H1 (cell line): ENCODE data around the gene MIER3. TPM values are rescaled to one million over a fixed set of nuclear protein-coding genes. Genes with fewer than 3 reads are reported as not detected.

Experiments used
- CTCF ChIA-PET: fragments of 300-600 bp; sonication (Branson Sonifier 250); formaldehyde crosslinking; loops from one replicate; lab custom pipeline; 2021; ENCODE audit not compliant: partially characterized antibody; lab: Charles Lee
- POLR2A ChIA-PET: fragments of 300-600 bp; sonication (Branson Sonifier 250); formaldehyde crosslinking; loops from one replicate; lab custom pipeline; 2021; ENCODE audit warnings: inconsistent platforms; ENCODE audit not compliant: partially characterized antibody; lab: Charles Lee
- DNase-seq, 2 experiments: peaks; one replicate each; pipeline versions ENCODE4 v3.0.0 to v3.0.0-alpha.2; 2010 to 2022; ENCODE audit warnings: low spot score in 2 of 2, low read depth in 1 of 2, mixed read lengths in 1 of 2
- FAIRE-seq: peaks from 2 replicates; lab custom pipeline; 2011; peaks lifted over from hg19 to GRCh38; lab: Jason Lieb, UNC
- H2AFZ ChIP-seq: 2 replicates; pipeline ENCODE4 v1.8.1; 2012; ENCODE audit warnings: low read length, inconsistent platforms
- H2AK5ac ChIP-seq: 2 replicates; pipeline ENCODE4 v1.6.1; 2013; ENCODE audit warnings: low read depth, low read length
- H2BK120ac ChIP-seq: replicated peaks from 2 replicates; pipeline ENCODE3; 2013; ENCODE audit warnings: low read depth, low read length, inconsistent platforms
- H2BK12ac ChIP-seq: 2 replicates; pipeline ENCODE4 v1.6.1; 2013; ENCODE audit warnings: low read depth, low read length
- H2BK15ac ChIP-seq: 2 replicates; pipeline ENCODE4 v1.6.1; 2013; ENCODE audit warnings: low read length
- H2BK20ac ChIP-seq: 2 replicates; pipeline ENCODE4 v1.6.1; 2013; ENCODE audit warnings: low read length
- H2BK5ac ChIP-seq: 2 replicates; pipeline ENCODE4 v1.6.1; 2013; ENCODE audit warnings: low read depth, low read length
- H3K14ac ChIP-seq: 2 replicates; pipeline ENCODE4 v1.6.1; 2013; ENCODE audit warnings: inconsistent platforms; ENCODE audit not compliant: insufficient read length
- H3K18ac ChIP-seq: 2 replicates; pipeline ENCODE4 v1.6.1; 2013; ENCODE audit warnings: low read length; ENCODE audit errors: extremely low read depth
- H3K23ac ChIP-seq: 2 replicates; pipeline ENCODE4 v1.6.1; 2013; ENCODE audit warnings: inconsistent platforms; ENCODE audit not compliant: insufficient read length
- H3K23me2 ChIP-seq: 2 replicates; pipeline ENCODE4 v1.6.1; 2013; ENCODE audit warnings: low read depth, low read length
- H3K27ac ChIP-seq: 2 replicates; pipeline ENCODE4 v1.6.1; 2011; ENCODE audit warnings: low read depth, low read length, inconsistent platforms
- H3K27me3 ChIP-seq, 4 experiments: replicated peaks in 1 of 4; 1 replicate in 1 of 4; 2 replicates in 3 of 4; pipeline versions ENCODE4 v1.6.1 to v1.8.1; 2011 to 2013; ENCODE audit warnings: low read length in 3 of 4, mild to moderate bottlenecking in 3 of 4, inconsistent platforms in 2 of 4, mixed read lengths in 2 of 4, moderate library complexity in 1 of 4; ENCODE audit not compliant: control insufficient read depth in 3 of 4, insufficient read depth in 3 of 4; ENCODE audit errors: extremely low read depth in 1 of 4
- H3K36me3 ChIP-seq, 4 experiments: 2 replicates each; pipeline versions ENCODE4 v1.6.1 to v1.8.1; 2011 to 2013; ENCODE audit warnings: mild to moderate bottlenecking in 4 of 4, low read length in 3 of 4, moderate library complexity in 2 of 4, control low read depth in 1 of 4, inconsistent platforms in 1 of 4; ENCODE audit not compliant: insufficient read depth in 4 of 4, control insufficient read depth in 2 of 4
- H3K4ac ChIP-seq: replicated peaks from 2 replicates; pipeline ENCODE3; 2013; ENCODE audit warnings: low read length, low read depth, mixed read lengths, inconsistent platforms; ENCODE audit not compliant: insufficient read length
- H3K4me1 ChIP-seq, 4 experiments: replicated peaks in 1 of 4; 1 replicate in 1 of 4; 2 replicates in 3 of 4; pipeline versions ENCODE4 v1.6.1 to v1.8.1; 2011 to 2013; ENCODE audit warnings: low read length in 3 of 4, inconsistent platforms in 2 of 4, mixed read lengths in 1 of 4; ENCODE audit not compliant: insufficient read depth in 4 of 4, control insufficient read depth in 3 of 4
- H3K4me2 ChIP-seq, 2 experiments: 2 replicates each; pipeline versions ENCODE4 v1.6.1 to v1.8.1; 2011 to 2013; ENCODE audit warnings: low read depth in 2 of 2, low read length in 2 of 2, control low read depth in 1 of 2, inconsistent platforms in 1 of 2, mild to moderate bottlenecking in 1 of 2; ENCODE audit not compliant: insufficient read depth in 1 of 2
- H3K4me3 ChIP-seq, 4 experiments: fragments of 200-600, 300-600 bp in 1 of 4; sonication (generic), shearing (Covaris generic), sonication (Bioruptor Twin) in 1 of 4; 2 replicates each; pipeline versions ENCODE4 v1.5.1 to v1.8.1; 2011 to 2016; ENCODE audit warnings: low read length in 4 of 4, low read depth in 3 of 4, control low read depth in 2 of 4, inconsistent platforms in 2 of 4, mild to moderate bottlenecking in 2 of 4, mixed read lengths in 1 of 4, moderate library complexity in 1 of 4; ENCODE audit not compliant: insufficient read depth in 2 of 4; ENCODE audit errors: extremely low read depth in 1 of 4
- H3K56ac ChIP-seq: replicated peaks from 2 replicates; pipeline ENCODE3; 2013; ENCODE audit warnings: low read depth, mild to moderate bottlenecking, mixed read lengths, low read length, inconsistent platforms; ENCODE audit not compliant: insufficient read length
- H3K79me1 ChIP-seq: 2 replicates; pipeline ENCODE4 v1.6.1; 2013; ENCODE audit warnings: low read depth, low read length, control low read depth
- H3K79me2 ChIP-seq, 2 experiments: 2 replicates each; pipeline versions ENCODE4 v1.6.1 to v1.8.1; 2012 to 2013; ENCODE audit warnings: low read length in 2 of 2, mild to moderate bottlenecking in 2 of 2, inconsistent platforms in 1 of 2; ENCODE audit not compliant: insufficient read depth in 2 of 2, control insufficient read depth in 1 of 2
- H3K9ac ChIP-seq, 4 experiments: replicated peaks in 1 of 4; 1 replicate in 1 of 4; 2 replicates in 3 of 4; pipeline versions ENCODE4 v1.6.1 to v1.8.1; 2011 to 2013; ENCODE audit warnings: low read depth in 3 of 4, low read length in 3 of 4, control low read depth in 2 of 4, mild to moderate bottlenecking in 2 of 4, moderate library complexity in 2 of 4, inconsistent platforms in 1 of 4; ENCODE audit errors: extremely low read depth in 1 of 4
- H3K9me3 ChIP-seq, 2 experiments: 2 replicates each; pipeline versions ENCODE4 v1.6.1 to v1.8.1; 2012 to 2013; ENCODE audit warnings: mild to moderate bottlenecking in 2 of 2, moderate library complexity in 2 of 2, control low read depth in 1 of 2, inconsistent platforms in 1 of 2, low read depth in 1 of 2, low read length in 1 of 2, mixed read lengths in 1 of 2; ENCODE audit not compliant: insufficient read depth in 2 of 2
- H4K20me1 ChIP-seq, 2 experiments: replicated peaks in 1 of 2; 2 replicates each; pipeline versions ENCODE3 to v1.8.1; 2011 to 2013; ENCODE audit warnings: inconsistent platforms in 2 of 2, low read length in 2 of 2, mild to moderate bottlenecking in 1 of 2; ENCODE audit not compliant: insufficient read depth in 2 of 2, control insufficient read depth in 1 of 2
- H4K5ac ChIP-seq: 2 replicates; pipeline ENCODE4 v1.6.1; 2013; ENCODE audit warnings: low read length, low read depth, mixed read lengths, inconsistent platforms; ENCODE audit not compliant: insufficient read length
- H4K8ac ChIP-seq: 2 replicates; pipeline ENCODE4 v1.8.0; 2013; ENCODE audit warnings: mild to moderate bottlenecking, moderate library complexity, low read length, inconsistent platforms; ENCODE audit not compliant: insufficient read depth; ENCODE audit errors: extremely low read depth
- H4K91ac ChIP-seq: replicated peaks from 2 replicates; pipeline ENCODE3; 2013; ENCODE audit warnings: low read length, mixed read lengths, inconsistent platforms; ENCODE audit not compliant: insufficient read length
- CHD2 ChIP-seq: IDR thresholded peaks from 2 replicates; pipeline ENCODE4 v1.6.1; 2012; ENCODE audit warnings: low read length, improper control_type of control experiment
- EGR1 ChIP-seq: IDR thresholded peaks from 2 replicates; pipeline ENCODE4 v1.6.1; 2011; ENCODE audit warnings: low read depth, low read length, borderline replicate concordance
- NANOG ChIP-seq: IDR thresholded peaks from 2 replicates; pipeline ENCODE4 v1.6.1; 2011; ENCODE audit warnings: low read length, low read depth, mild to moderate bottlenecking, inconsistent platforms; ENCODE audit not compliant: insufficient read depth, poor library complexity, severe bottlenecking
- RAD21 ChIP-seq, 2 experiments: IDR thresholded peaks in 1 of 2; conservative IDR thresholded peaks in 1 of 2; 2 replicates each; pipeline ENCODE4 v1.6.1; 2011; ENCODE audit warnings: low read depth in 2 of 2, low read length in 2 of 2, improper control_type of control experiment in 1 of 2, inconsistent platforms in 1 of 2, mild to moderate bottlenecking in 1 of 2, moderate library complexity in 1 of 2
- RBBP5 ChIP-seq: IDR thresholded peaks from 2 replicates; pipeline ENCODE4 v1.7.1; 2012; ENCODE audit warnings: low read depth, mild to moderate bottlenecking, inconsistent platforms, low read length, moderate library complexity, borderline replicate concordance
- SP2 ChIP-seq: IDR thresholded peaks from 2 replicates; pipeline ENCODE4 v1.6.1; 2012; ENCODE audit warnings: mild to moderate bottlenecking, low read length, inconsistent platforms
- SP4 ChIP-seq: IDR thresholded peaks from 2 replicates; pipeline ENCODE4 v1.6.1; 2012; ENCODE audit warnings: low read length, inconsistent platforms
- SRF ChIP-seq: IDR thresholded peaks from 2 replicates; pipeline ENCODE4 v1.6.1; 2011; ENCODE audit warnings: mild to moderate bottlenecking, low read depth, low read length, moderate library complexity
- SUZ12 ChIP-seq: fragments of 200-600 bp; sonication (generic); IDR thresholded peaks from 2 replicates; pipeline ENCODE4 v1.6.1; 2012; ENCODE audit warnings: mild to moderate bottlenecking, inconsistent platforms, low read length, moderate library complexity, mixed read lengths
- TAF1 ChIP-seq: IDR thresholded peaks from 2 replicates; pipeline ENCODE4 v1.6.1; 2011; ENCODE audit warnings: mild to moderate bottlenecking, low read depth, low read length
- WGBS, 2 experiments: shearing (Covaris generic) in 1 of 2; methylation state at CpG; one replicate each; pipeline versions ENCODE4 v1.1.6 to v1.1.7; 2013 to 2015; ENCODE audit warnings: low lambda C conversion rate in 2 of 2, mixed read lengths in 2 of 2, inconsistent platforms in 1 of 2, low coverage in 1 of 2, missing lambda C conversion rate in 1 of 2; ENCODE audit not compliant: insufficient replicate concordance in 2 of 2, insufficient coverage in 1 of 2, insufficient read length in 1 of 2; ENCODE audit errors: extremely low coverage in 1 of 2, missing lambda C conversion rate in 1 of 2; 5-methylcytosine and 5-hydroxymethylcytosine counted together
- polyA plus RNA-seq, 7 experiments: library from polyadenylated mRNA; depleted of rRNA in 3 of 7; stranded (reverse) in 5 of 7; unstranded in 2 of 7; fragments of >200 nt in 5 of 7; fragments of 200-250 nt in 2 of 7; gene quantifications; 1 replicate in 5 of 7; 2 replicates in 1 of 7; 4 replicates in 1 of 7; pipeline versions ENCODE4 v1.2.1 to v1.2.3, GENCODE V29; 2011 to 2013; ENCODE audit warnings: missing spikeins in 2 of 7, mixed read lengths in 2 of 7
- total RNA-seq: library from RNA; stranded (reverse); fragmentation: NEBNext Ultra II Directional; extraction: Animal tissue kit (Norgen Biotek cat#: 25700); gene quantifications from 2 replicates; pipeline ENCODE4 v1.2.1, GENCODE V29; 2021

MIER3 gene
- total and polyA plus RNA-seq, 2 of the 8 experiments (the other 6 are each of a cell fraction or from before 2014, with no cell fraction given): 9.6 to 33.3 TPM

GRCh38 chr5:56984445-56984844 is 32.5 kb upstream of the MIER3 start:
- Histone ChIP-seq H2BK120ac (no peak overlapping the region), H3K4me3 (no peak overlapping the region), H2BK15ac (no peak overlapping the region), H4K91ac (no peak overlapping the region), H3K79me2 (no peaks in the 10 kb centered on the region), H3K23me2 (no peaks in the 10 kb centered on the region), H2BK12ac (no peak overlapping the region), H3K4me2 (no peak overlapping the region), H3K4ac (no peak overlapping the region), H3K36me3 (no peaks in the 10 kb centered on the region), H3K23ac (no peak overlapping the region), H2BK5ac (no peak overlapping the region), H3K4me1 (no peaks in the 10 kb centered on the region), H4K20me1 (no peaks in the 10 kb centered on the region), H3K79me1 (no peaks in the 10 kb centered on the region), H4K8ac (no peak overlapping the region), H4K5ac (no peak overlapping the region), H2AFZ (no peak overlapping the region), H3K27ac (no peak overlapping the region), H3K27me3 (no peaks in the 10 kb centered on the region), H3K9ac (no peak overlapping the region), H3K18ac (no peak overlapping the region), H2BK20ac (no peak overlapping the region), H3K9me3 (no peaks in the 10 kb centered on the region), H2AK5ac (no peak overlapping the region), H3K14ac (no peak overlapping the region), H3K56ac (no peak overlapping the region)
- FAIRE-seq: no peak
- POLR2A ChIA-PET: no interaction called here
- DNase-seq: no peak
- CTCF ChIA-PET: interaction anchor here (1.2 kb wide), 1 partner anchor 12 kb away, joined by 4 read pairs; no protein-coding TSS in a partner anchor
- WGBS, 2 experiments: 100% methylated on average over 1 of the region's 1 CpG; no CpG with 5 or more reads in 1 of the 2 experiments
- TF ChIP-seq RBBP5 (no peak), SP4 (no peak), SUZ12 (no peak), CHD2 (no peak), SP2 (no peak), NANOG (no peak), TAF1 (no peak), SRF (no peak), EGR1 (no peak), RAD21 (IDR thresholded peaks at IDR 0.05 in 1 of 2, conservative IDR thresholded peaks at IDR 0.05 in 1 of 2; ENCODE audit: low read depth in 2 of 2, low read length in 2 of 2) (no peak)
